SU-DHL-6 (cell line): ENCODE results near the gene SPATA1.

Experiments
- H2AFZ ChIP-seq: fragments of 200-600 bp; sonication (generic); 2 replicates; pipeline ENCODE4 v1.6.1; 2014; ENCODE audit warnings: low read depth, mild to moderate bottlenecking, moderate library complexity, mixed read lengths, antibody characterized with exemption, low read length; ENCODE audit not compliant: severe bottlenecking
- H3F3A ChIP-seq: fragments of 200-600 bp; shearing (Covaris generic); 2 replicates; pipeline ENCODE4 v1.6.0; 2016; ENCODE audit warnings: antibody characterized with exemption, mild to moderate bottlenecking; ENCODE audit not compliant: insufficient read depth
- H3K27ac ChIP-seq: fragments of 200-600 bp; sonication (generic); 2 replicates; pipeline ENCODE4 v1.5.1; 2016; ENCODE audit warnings: low read depth, mild to moderate bottlenecking, low read length, moderate library complexity, mixed read lengths
- H3K27me3 ChIP-seq: fragments of 200-600 bp; sonication (generic), shearing (Covaris generic); 2 replicates; pipeline ENCODE4 v1.6.0; 2014; ENCODE audit warnings: mild to moderate bottlenecking, low read length
- H3K36me3 ChIP-seq: fragments of 200-600 bp; sonication (generic); 2 replicates; pipeline ENCODE4 v1.6.1; 2014; ENCODE audit warnings: mild to moderate bottlenecking, low read length, mixed read lengths
- H3K4me2 ChIP-seq: fragments of 300-600, 200-600 bp; shearing (Covaris generic), sonication (generic); 2 replicates; pipeline ENCODE4 v1.6.0; 2014; ENCODE audit warnings: low read length, low read depth, mild to moderate bottlenecking; ENCODE audit not compliant: poor library complexity, severe bottlenecking
- H3K4me3 ChIP-seq: fragments of 200-600 bp; sonication (generic); 2 replicates; pipeline ENCODE4 v1.5.1; 2014; ENCODE audit warnings: antibody characterized with exemption, low read length, mild to moderate bottlenecking, mixed read lengths; ENCODE audit not compliant: insufficient read depth, poor library complexity, severe bottlenecking
- H3K79me2 ChIP-seq: fragments of 200-600 bp; sonication (generic); 2 replicates; pipeline ENCODE4 v1.6.1; 2014; ENCODE audit warnings: mild to moderate bottlenecking, low read length, moderate library complexity; ENCODE audit not compliant: insufficient read depth
- H3K9ac ChIP-seq: fragments of 200-600 bp; sonication (generic); 2 replicates; pipeline ENCODE4 v1.7.0; 2014; ENCODE audit warnings: mild to moderate bottlenecking, low read length
- H3K9me2 ChIP-seq: fragments of 200-600 bp; sonication (generic); replicated peaks from 2 replicates; pipeline ENCODE4 v1.6.1; 2014; ENCODE audit warnings: low read length; ENCODE audit not compliant: insufficient read depth
- H3K9me3 ChIP-seq: fragments of 200-600 bp; sonication (generic); 2 replicates; pipeline ENCODE4 v1.6.1; 2014; ENCODE audit warnings: low read length, mixed read lengths; ENCODE audit not compliant: insufficient read depth
- H4K20me1 ChIP-seq: fragments of 200-600 bp; sonication (generic); 2 replicates; pipeline ENCODE4 v1.6.1; 2014; ENCODE audit warnings: low read depth, mild to moderate bottlenecking, antibody characterized with exemption, low read length, moderate library complexity, mixed read lengths
- EZH2phosphoT487 ChIP-seq: fragments of 200-600 bp; sonication (generic), shearing (Covaris generic); conservative IDR thresholded peaks from 2 replicates; pipeline ENCODE4 v1.6.1; 2018; ENCODE audit warnings: mild to moderate bottlenecking, antibody characterized with exemption, low read length, moderate library complexity, mixed read lengths
- TF ChIP-seq, protein P1 (sequence below): fragments of 200-600 bp; sonication (generic); IDR thresholded peaks from one replicate; pipeline ENCODE4 v1.5.1; 2017; ENCODE audit warnings: antibody characterized with exemption, mild to moderate bottlenecking, low read length, moderate library complexity; ENCODE audit not compliant: insufficient read depth, poor library complexity, severe bottlenecking

Gene SPATA1

GRCh38 chr1:84510668-84511067 lies 4.5 kb downstream of the SPATA1 start:
- Histone ChIP-seq H3K27ac (no peak overlapping the region), H3K9me3 (no peaks in the 10 kb centered on the region), H3K9ac (no peak overlapping the region), H3K79me2 (no peaks in the 10 kb centered on the region; the same call in 1 of the 2 replicates), H3K9me2 (no peaks in the 10 kb centered on the region), H3K27me3 (no peaks in the 10 kb centered on the region), H3K36me3 (0 out of 2 replicates have a peak, but pooled peaks cover 3% of the 10 kb centered on the region), H3K4me3 (no peak overlapping the region), H3K4me2 (no peak overlapping the region), H2AFZ (no peak overlapping the region), H3F3A (peaks cover 7% of the 10 kb centered on the region; the same call in 1 of the 2 replicates), H4K20me1 (no peaks in the 10 kb centered on the region)
- TF ChIP-seq EZH2phosphoT487, result no peak
- TF ChIP-seq, protein P1, sequence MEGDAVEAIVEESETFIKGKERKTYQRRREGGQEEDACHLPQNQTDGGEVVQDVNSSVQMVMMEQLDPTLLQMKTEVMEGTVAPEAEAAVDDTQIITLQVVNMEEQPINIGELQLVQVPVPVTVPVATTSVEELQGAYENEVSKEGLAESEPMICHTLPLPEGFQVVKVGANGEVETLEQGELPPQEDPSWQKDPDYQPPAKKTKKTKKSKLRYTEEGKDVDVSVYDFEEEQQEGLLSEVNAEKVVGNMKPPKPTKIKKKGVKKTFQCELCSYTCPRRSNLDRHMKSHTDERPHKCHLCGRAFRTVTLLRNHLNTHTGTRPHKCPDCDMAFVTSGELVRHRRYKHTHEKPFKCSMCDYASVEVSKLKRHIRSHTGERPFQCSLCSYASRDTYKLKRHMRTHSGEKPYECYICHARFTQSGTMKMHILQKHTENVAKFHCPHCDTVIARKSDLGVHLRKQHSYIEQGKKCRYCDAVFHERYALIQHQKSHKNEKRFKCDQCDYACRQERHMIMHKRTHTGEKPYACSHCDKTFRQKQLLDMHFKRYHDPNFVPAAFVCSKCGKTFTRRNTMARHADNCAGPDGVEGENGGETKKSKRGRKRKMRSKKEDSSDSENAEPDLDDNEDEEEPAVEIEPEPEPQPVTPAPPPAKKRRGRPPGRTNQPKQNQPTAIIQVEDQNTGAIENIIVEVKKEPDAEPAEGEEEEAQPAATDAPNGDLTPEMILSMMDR, result no peak

- H3K79me2 ChIP-seq, result no peaks in the 10 kb centered on the region
- H4K20me1 ChIP-seq, result no peaks in the 10 kb centered on the region
- no peaks in the 10 kb centered on the region for H3K9me2 ChIP-seq
- H3K27ac ChIP-seq, result no peak overlapping the region
- H3K4me2 ChIP-seq, result no peak overlapping the region
- TF ChIP-seq, protein P1, result no peak
- TF ChIP-seq EZH2phosphoT487, result no peak
- no peak overlapping the region for H3K9ac ChIP-seq
- no peak overlapping the region for H2AFZ ChIP-seq
- no peaks in the 10 kb centered on the region for H3K27me3 ChIP-seq
- no peaks in the 10 kb centered on the region for H3F3A ChIP-seq
- no peaks in the 10 kb centered on the region for H3K36me3 ChIP-seq
- H3K9me3 ChIP-seq, result no peaks in the 10 kb centered on the region
- no peak overlapping the region for H3K4me3 ChIP-seq
These were observed 18.4 kb downstream of the SPATA1 start for GRCh38 chr1:84524590-84524989.

DNA sequence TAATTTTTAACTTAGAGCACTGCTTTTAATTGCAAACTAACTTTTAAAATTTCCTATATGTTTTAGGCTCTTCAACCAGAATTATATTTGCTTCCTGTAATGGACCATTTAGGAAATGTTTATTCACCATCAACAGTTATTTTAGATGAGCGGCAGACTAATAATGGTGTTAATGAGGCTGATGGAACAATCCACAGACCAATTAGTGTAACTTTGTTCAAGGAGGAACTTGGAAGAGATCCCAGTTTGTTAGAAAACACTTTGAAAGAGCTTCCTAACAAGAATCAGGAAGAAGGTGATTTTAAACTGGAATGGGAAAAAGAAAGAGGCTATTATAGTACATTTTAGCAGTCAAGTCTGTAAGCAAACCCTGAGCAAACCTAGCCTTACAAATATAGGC lies 19.6 kb downstream of the SPATA1 start:
- Histone ChIP-seq H4K20me1 (no peaks in the 10 kb centered on the region), H3K9me2 (no peaks in the 10 kb centered on the region), H3K36me3 (no peaks in the 10 kb centered on the region), H3K79me2 (no peaks in the 10 kb centered on the region), H3K9ac (no peak overlapping the region), H3K4me3 (no peak overlapping the region), H2AFZ (no peak overlapping the region), H3K4me2 (no peak overlapping the region), H3F3A (no peaks in the 10 kb centered on the region), H3K27me3 (no peaks in the 10 kb centered on the region), H3K27ac (no peak overlapping the region), H3K9me3 (no peaks in the 10 kb centered on the region)
- no peak for TF ChIP-seq EZH2phosphoT487

DNA sequence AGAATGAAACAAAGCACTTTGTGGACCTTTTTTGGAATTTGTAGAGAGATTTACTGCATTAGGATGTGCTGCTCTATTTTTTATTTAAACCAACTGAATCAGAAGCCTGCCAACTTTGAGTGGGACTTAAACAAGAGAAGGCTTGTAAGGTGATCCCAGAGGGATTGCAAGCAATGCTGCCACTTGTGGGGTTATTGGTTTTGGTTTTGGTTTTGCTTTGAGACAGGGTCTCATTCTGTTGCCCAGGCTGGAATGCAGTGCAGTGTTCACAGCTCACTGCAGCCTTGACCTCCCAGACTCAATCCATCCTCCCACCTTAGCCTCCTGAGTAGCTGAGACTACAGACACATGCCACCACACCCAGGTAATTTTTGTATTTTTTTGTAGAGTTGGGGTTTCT lies 32.4 kb downstream of the SPATA1 start:
- Histone ChIP-seq H4K20me1 (no peaks in the 10 kb centered on the region), H3K4me3 (no peak overlapping the region), H3K36me3 (no peaks in the 10 kb centered on the region), H3K9me2 (no peaks in the 10 kb centered on the region), H2AFZ (no peak overlapping the region), H3K27ac (no peak overlapping the region), H3K79me2 (no peaks in the 10 kb centered on the region), H3K9me3 (no peaks in the 10 kb centered on the region), H3F3A (no peaks in the 10 kb centered on the region), H3K4me2 (no peak overlapping the region), H3K27me3 (no peaks in the 10 kb centered on the region), H3K9ac (no peak overlapping the region)
- no peak for TF ChIP-seq EZH2phosphoT487
